ENCODE measurements around the gene KCND3.

KCND3 gene

DNA sequence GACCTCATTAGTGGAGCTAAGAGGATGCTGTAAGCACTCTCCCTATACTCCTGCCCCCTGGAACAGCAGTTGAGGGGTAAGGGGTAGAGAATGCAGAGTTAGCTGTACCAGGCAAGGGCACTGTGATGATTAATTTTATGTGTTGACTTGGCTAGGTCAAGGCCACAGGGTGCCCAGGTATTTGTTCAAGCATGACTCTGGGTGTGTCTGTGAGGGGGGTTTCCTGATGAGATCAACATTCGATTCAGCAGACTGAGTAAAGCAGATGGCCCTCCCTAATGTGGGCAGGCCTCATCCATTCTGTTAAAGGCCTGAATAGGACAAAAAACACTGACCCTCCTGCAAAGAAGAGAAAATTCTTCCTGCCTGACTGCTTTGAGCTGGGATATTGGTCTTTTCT is 110.8 kb downstream of the KCND3 start:
- no peak for DNase-seq

DNA sequence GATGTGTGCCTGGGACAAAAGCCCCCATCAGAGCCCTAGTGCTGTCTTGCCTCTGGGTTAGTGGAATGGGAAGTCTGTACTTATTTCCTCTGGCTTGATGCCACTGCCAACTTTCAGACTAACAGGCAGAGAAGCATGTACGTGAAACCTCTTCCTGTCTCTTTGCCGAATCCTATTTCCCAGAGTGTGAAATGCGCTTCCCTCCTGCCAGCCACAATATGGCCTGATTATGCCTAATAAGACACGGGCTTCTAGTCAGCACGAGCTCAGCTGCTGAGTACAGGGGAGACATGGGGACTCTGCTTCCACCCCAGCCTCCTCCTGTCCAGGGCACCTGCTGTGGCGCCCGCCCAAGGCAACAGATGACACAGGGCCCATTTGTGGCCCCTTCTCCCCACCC is 111.4 kb downstream of the KCND3 start:
- DNase-seq = no peak

DNA sequence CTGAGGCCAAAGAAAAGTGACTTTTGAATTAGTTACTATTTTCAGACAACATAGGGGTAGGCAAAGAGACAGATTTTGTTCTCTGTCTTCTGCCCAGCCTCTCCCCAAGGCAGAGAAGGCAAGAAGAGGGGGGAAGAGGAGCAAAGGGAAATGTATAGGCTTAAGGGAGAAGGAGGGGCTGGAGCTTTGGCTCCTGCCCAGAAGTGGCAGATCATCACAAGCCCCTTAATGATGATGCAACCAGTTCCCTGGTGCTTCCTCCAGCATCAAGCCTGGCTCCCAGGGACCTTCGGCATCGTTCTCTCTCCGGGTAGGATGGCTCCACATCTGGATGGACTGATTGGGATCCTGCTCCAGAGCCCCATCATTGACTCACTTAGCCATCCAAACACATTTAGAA is 112.8 kb downstream of the KCND3 start:
- DNase-seq = no peak

DNA sequence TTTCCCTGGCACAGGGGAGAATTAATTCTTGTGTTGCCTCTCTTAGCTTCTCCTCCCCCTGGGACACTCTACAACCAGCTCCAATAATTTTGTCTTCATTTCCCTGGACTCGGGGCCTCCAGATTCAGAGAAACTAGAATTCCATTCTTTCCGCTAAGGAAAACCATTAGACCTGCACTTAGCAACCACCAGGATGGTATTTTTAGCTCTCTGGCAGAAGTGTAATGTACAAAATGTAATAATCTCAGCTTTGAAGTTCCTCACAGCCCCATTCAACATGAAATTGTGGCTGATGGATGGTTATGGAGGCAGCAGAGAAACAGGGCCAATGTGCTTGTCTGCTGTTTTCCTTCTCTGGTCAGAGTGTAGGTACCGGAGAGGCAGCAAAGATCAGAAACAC is 113.8 kb downstream of the KCND3 start:
- DNase-seq = no peak

DNA sequence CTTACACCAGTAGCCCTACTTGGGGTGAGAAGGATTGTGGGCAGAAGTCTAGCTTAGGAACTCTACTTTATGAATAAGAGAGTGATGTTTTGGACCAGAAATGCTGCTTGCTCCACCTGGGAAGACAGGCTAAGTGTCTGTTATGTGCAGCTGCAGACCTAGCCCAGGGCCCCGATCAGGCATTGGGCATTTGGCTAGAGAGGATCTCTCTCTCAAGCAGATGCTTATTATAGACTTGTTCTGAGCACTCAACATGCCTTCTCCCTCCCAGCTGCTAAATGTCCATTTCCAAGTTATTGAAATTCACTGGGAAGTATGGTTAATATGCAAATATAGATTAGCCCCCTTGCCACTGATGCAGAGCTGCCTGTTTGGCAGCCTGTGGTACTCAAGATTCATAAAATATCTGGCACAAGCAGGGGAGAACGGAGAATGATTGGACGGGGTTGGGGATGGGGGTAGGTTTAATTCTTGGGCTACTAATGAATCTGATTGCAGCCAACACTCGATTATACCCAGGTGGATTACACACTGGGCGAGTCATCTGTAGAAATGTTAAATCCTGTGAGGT is 115.9 kb downstream of the KCND3 start:
- DNase-seq = no peak

DNA sequence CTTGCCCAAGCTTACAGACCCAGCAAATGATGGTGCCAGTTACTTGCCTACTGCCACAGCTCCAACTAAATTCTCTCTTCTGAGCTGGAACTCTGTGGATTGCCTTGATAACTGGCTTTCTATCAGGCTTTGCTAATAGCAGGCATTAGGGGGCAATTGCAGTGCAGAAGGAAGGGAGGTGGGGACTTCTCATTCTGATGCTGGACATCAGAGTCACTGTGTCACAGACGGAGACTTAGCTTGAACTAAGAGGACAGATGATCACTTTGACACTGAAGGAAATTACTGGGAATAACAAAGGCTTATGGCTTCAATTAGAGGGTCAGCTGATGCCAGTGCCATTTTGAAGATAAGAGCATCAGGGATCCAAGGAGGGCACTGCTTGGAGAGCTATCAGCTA is 119.3 kb downstream of the KCND3 start:
- no peak for DNase-seq

DNA sequence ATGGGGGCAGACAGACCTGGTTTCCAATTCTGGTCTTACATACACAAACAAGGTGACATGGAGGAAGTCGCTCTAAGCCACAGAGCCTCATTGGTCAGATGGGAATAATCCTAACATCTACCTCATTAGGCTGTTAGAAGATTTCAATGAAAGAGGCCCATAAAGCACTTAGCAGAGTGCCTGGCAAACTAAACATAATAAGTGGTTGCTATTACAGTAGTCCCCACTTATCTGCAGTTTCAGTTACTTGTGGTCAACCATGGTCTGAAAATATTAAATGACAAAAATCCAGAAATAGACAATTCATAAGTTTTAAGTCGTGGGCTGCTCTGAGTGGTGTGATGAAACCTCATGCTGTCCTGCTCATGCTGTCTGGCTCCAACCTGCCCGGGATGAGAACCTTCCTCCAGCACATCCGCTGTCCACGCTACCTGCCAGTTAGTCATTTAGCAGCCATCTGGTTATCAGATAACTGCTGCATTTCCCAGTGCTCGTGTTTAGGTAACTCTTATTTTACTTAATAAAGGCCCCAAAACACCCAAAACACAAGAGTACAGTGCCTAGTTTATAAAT is 121.5 kb downstream of the KCND3 start:
- no peak for DNase-seq

DNA sequence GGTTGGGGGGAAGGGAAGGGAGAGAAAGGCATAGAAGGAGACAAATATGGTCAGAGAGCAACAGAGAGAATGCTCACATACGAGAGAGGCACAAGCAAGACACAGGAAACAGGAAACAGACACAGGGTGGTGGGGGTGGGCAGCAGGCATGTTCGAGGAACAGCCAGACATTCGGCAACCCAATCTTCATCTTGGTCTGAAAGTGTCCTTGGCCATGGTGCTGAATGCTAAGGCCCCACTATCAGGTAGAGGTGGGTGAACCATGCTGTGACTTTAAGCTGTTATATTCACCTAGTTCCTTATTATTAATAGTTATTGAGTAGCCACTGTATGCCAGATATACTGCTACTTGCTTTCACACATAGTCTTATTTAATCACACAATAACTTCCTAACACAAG is 124.6 kb downstream of the KCND3 start:
- no peak for DNase-seq

DNA sequence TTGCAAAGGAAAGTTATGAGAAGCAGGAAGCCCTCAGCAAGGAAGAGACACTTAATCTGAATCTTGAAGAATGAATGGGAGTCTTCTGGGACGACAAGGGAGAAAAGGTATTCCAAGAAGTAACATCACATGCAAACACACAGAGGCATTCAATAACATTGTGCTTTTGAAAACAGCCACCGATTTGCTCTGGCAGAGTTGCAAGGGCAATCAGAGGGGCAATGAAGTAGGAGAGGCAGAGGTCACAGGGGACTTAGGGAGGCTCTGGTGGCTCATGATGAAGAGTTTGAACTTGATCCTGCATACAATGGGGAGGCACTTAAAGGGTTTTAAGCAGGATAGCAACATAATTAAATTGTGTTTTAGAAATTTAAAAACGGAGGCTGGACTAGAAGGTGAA is 126.1 kb downstream of the KCND3 start:
- no peak for DNase-seq

DNA sequence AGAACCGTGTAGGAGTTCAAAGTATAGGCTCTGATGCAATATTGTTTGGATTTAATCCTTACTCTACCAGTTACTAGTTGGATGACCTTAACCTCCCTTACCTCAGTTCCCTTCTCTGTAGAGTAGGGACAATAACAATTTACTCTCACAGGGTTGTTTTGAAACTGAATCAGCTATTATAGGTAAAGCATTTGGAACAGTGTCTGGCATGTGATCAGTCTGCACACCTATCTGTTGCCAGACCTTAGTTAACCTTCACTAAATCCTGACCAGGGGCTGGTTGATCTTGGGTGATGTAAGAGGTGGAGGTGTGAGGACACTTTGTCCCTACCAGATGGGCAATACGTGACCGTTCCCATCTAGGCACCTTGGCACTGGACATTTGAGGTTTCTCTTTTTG is 126.9 kb downstream of the KCND3 start:
- no peak for DNase-seq

DNA sequence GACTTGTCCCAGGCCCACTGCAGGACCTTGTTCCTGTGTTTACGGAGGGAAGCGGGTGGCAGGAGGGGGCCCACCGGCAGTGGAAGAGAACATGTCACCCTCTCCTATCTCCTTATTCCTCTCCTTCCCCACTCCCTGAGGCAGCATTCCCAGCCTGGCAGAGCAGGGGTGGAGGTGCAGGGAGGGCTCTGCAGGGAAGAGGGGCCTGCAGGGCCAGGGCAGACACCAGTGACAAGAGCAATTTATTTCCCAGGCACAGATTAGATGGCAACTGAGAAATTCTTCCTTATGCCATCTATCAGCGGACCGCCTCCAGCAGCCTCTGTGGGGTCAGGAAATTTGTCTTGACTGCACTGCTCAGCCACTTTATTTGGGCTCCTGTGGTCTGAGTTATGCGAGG is 127.9 kb downstream of the KCND3 start:
- DNase-seq = no peak

DNA sequence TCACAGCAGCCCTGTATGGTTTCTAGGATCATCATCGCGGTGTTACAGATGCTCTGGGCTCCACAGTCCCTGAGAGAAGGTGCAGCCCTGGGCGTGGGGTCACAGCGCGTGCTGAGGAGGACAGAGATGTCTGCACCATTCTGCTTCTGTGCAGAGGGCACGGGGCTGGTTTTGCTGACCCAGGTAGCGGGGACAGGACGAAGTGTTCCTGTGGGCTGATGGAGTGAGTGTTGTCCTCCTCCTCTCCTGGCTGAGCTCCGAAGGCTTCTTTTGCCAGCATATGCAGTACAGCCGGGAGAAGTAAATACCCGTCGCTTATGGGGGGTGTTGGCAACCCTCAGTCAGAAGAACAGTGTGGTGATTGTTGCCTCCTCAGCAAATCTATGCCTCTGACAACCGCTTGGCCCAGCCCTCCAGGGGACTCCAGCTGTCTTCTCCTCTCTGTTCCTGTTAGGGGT is 132.2 kb downstream of the KCND3 start:
- no peak for DNase-seq

DNA sequence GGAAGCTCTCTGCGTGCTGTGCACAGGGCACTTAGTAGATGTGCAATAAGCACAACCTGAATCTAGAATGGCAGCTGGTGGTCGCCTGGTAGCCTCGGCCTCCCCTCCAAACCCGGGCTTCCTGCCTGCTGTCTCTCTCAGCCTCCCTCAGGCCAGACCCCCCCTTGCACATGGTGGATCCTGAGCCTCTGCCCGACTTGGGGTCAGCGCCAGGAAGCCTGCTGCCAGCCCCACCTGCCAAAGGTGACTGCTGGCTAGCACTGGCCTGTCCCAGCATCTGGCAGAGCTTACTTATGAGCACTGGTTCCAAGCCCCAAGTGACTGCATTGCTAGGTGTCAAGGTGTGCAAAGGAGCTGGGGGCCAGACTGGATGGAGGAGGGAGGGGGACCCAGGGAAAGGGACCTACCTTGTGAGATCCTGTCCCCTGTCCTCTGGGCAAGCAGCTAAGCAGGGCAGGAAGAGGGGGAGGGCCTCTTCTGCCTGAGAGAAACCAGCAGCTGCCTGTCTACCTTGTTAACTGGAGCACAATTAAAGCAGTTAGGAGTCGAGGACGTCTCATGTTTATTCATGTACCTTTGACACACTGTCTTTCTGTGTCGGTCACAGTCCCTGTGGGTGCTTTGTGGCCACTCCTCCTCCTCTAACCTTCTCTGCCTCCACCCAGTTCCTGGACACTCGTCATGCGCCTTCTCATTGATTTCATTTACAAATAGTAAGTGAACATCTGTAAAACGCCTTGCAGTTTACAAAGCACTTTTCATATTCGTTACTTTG is 132.9 kb downstream of the KCND3 start:
- no peak for DNase-seq

DNA sequence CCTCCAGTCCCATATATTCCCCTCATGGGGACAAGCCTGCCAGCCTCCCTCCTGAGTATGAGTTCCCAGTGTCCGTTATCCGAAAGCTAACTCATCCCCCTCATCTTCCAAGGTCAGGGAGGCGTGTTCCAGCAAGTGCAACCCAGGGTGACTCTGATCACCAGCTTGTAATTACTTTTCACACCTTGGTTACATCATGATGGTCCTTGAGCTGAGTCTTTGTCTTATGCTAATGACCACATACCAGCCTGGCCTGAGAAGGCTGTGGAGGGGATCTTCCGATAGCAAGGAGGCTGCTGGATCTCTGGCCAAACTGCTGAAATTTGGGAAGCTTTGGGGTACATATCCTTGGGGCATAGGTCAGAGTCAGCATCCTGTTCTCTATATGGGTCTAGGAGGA is 134.2 kb downstream of the KCND3 start:
- DNase-seq = no peak

DNA sequence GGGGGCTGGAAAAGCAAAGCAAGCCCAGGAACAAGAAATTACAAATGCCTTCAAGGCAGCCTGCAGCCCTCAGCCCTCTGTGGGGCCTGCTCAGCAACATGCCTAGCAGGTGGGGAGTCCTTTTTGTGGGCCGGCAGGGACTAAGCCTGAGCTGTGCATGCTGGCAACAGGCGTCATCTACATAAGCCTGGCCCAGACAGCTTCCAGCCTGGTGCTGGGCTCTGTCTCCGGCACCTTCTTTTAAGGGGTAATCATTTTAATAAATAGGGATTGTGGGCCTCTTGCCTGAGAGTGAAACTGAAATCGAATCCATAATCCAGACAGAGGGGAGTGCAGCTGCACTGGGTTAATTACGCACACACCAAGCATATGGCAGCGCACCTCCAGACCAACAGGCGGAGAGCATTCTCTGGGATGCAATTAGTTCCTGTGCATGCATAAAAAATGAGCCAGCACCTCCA is 137.2 kb downstream of the KCND3 start:
- DNase-seq = no peak

DNA sequence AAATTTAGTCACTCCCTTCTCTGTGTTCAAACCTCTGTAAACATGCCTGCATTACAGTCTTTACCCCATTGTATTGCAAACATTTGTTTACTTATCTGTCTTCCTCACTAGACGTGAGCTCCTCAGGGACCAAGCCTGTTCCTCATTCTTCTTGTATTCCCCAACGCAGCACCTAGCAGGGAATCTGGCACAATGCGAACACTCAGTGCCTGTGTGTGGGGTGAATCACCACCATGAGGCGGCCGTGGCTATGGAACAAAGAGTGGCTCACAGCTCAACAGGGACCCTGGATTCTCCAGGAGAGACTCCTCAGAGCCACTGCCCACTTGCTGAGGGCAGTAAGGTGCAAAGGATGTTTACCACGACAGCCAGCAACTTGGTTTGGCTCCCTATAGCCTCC is 137.9 kb downstream of the KCND3 start:
- DNase-seq = no peak

DNA sequence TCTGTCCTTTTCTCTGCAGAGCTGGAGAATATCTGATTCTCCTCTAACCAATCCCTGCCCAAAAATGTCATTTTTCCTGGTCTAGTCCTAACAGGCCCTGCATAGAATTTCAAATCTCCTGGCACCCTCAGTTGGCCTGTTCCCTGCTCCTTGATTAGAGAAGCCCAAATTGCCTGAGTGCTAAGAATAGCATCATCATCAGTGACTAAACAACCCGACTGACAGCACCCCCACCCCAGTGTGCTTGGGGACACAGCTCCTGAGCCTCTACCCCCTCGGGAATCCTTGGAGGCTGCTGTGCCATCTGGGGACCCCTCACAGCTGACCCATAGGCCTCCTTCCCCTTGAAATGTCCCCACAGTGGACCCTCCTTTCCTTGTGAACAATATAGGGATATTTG is 139.4 kb downstream of the KCND3 start:
- no peak for DNase-seq

DNA sequence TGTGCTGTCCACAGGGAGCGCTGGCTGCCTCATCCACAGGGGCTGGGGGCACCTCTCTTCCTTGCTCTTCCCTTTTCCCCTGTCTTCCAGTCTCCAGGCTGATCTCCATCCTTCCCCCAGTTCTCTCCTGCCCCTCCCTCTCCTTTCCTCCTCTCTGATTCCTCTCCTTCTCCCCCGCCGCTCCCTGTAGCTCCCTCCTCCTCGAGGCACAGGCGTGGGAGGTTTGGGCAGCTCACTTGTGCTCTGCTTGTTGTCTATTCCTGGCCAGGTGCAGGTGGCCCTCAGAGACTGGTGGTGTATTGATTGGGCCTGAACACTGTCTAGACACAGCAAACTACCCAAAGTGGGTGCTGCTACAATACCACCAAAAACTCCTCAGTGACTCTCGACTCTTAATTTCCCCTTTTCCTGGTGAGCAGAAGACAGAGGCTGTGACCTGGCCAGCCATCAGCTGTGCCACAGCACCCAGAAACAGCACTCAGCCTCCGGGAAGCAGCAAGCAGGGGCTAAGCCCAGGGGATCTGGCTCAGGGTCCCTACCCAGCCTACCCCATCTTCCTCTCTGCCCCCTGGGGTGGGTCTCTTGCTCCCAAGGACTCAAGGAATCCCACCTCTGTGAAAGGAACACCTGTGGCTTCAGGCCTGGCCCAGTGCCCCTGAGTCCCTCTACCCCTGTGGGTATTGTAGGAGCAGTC is 140.5 kb downstream of the KCND3 start:
- no peak for DNase-seq

DNA sequence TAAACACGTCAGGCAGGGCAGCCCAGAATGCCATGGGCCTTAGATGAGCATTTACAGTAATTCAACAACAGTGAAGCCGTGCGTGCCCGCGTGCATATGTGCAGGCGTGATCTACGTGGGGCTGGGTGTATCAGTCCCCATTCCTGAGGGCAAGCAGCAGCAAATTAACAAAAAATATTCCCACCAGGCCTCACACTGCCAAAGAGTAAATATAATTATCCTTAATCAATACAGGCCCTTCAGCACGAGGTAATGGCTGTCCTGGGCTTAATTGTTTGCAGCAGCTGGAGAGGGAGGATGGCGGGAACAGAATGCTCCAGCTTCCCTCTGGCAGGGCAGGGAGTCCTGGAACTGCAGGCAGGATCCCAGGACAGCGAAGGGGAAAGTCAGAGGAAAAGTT is 142.0 kb downstream of the KCND3 start:
- DNase-seq = no peak

DNA sequence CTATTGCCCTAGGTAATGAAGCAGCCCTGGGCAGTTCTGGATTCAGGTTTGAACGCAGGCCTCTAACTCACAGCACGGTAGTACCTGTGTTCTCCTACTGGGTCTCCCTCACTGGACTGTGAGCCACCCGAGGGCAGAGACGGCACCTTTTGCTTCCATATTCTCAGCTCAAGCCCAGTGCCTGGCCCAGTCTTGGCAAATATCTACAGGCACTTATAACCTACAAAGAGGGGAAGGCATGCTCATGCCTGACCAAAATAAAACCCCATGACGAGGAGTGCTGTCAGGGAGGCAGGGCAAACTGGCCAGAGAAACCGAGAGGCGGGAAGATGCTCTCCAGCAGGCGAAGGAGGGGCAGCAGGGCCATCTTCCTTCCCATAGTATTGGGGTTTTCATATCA is 142.6 kb downstream of the KCND3 start:
- no peak for DNase-seq

DNA sequence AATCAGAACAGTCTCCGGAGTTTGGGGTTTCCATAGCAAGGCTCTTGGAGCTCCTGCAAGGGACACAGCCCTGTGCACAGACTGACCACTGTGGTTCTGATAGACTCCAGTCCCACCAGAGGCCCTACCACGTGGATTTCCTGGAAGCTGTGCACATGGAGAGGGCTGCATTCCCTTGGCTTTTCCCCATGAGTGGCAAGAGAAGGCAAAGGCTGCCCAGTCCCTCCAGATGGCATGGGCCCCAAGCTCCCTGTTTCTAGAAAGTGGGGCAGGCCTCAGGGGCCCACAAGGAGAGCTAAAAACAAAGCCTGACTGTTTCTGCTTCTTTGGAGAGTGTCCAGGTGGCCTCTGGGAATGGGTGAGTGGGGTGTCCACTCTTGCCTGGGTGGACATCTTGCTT is 146.3 kb downstream of the KCND3 start:
- DNase-seq = no peak

DNA sequence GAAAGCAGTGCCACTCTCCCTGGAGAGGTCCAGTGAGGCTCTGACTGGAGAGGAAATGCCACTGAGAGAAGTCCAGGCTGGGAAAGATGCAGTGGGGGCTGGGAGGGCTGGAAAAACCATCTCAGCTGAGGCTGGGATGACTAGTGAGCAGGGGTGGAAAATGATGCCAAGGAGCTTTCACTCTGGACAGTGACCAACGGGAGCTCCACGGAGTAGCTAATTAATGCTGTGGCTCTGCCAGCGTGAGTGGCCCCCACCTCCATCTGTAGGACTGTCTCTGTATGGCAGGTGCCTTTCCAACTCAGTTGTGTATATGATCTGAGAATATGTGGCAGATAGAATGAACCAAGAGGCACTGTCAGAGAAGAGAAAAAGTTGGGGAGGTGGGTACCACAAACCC is 147.1 kb downstream of the KCND3 start:
- DNase-seq = no peak

DNA sequence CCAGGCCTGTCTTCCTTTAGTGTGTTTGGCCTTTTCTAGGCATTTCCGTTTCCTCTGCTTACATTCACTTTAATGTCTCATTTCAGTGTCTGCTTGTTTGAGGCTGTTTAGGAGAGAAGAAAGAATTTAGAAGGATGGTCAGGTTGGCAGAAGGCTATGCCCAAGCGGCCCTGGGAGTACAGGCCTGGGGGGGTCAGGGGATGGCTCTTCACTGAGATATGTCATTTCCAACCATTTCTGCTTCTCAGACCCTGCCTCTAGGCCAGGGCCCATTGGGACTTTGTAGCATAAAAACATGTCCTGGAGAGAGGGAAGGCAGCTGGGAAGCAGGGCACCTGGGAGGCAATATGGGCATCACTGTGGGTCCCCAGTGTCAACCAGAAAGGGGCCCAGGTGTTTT is 147.7 kb downstream of the KCND3 start:
- no peak for DNase-seq

DNA sequence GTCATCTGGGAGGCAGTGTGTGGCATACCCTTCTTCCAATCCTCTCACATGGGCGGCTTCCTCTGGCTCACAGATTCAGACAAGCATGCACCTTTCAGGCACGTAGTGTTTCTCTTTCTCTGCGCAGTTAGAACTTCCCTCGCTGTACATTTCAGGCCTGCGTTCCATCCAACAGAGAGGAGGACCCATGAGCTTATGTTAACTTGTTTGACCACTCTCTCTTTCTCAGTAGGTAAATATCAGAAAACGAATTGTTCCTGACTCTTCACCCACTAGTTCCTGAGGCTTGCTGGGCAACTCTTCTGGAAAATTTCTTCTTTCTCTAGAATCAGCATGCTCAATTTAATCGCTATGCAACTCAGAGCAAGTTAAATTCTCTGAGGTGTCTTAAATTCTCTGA is 148.3 kb downstream of the KCND3 start:
- DNase-seq = no peak

Data from cortex of kidney (tissue), 1 donor.